IMR-90 (cell line): ENCODE results near the gene HPS6. TPM values are rescaled to one million over a fixed set of nuclear protein-coding genes. Genes with fewer than 3 reads are reported as not detected.

Source experiments
- ATAC-seq: fragments of 200-7000 bp; cut with Tn5 transposase; 2 replicates; pipeline ENCODE4 v1.9.1; 2020; ENCODE audit warnings: low read depth, mild to moderate bottlenecking, moderate library complexity
- BruUV-seq: library from RNA; stranded (reverse); fragments of 400-500 nt; replicated peaks from 2 replicates; lab custom pipeline; 2021; lab: Mats Ljungman, UMichigan
- CTCF ChIA-PET: fragments of 300-600 bp; formaldehyde crosslinking; extraction: SDS; loops from one replicate; lab custom pipeline; 2021; ENCODE audit warnings: antibody characterized with exemption; lab: Yijun Ruan, JAX
- POLR2A ChIA-PET: fragments of 300-600 bp; sonication (Branson Sonifier 250); formaldehyde crosslinking; loops from one replicate; lab custom pipeline; 2022; ENCODE audit warnings: antibody characterized with exemption; ENCODE audit not compliant: unreplicated experiment; lab: Charles Lee
- DNase-seq: peaks from one replicate; pipeline ENCODE4 v3.0.0; 2013
- H2AFZ ChIP-seq: replicated peaks from 2 replicates; pipeline ENCODE3; 2013; ENCODE audit warnings: low read length, mild to moderate bottlenecking; ENCODE audit not compliant: poor library complexity
- H2AK5ac ChIP-seq: 2 replicates; pipeline ENCODE4 v1.6.1; 2013; ENCODE audit warnings: low read depth, low read length, inconsistent platforms
- H2AK9ac ChIP-seq: replicated peaks from 2 replicates; pipeline ENCODE3; 2013; ENCODE audit warnings: mild to moderate bottlenecking, low read depth, low read length, moderate library complexity; ENCODE audit not compliant: poor library complexity
- H2BK120ac ChIP-seq: 2 replicates; pipeline ENCODE4 v1.6.1; 2013; ENCODE audit warnings: low read depth, low read length, inconsistent platforms
- H2BK15ac ChIP-seq: 3 replicates; pipeline ENCODE4 v1.6.1; 2013; ENCODE audit warnings: low read depth, low read length, inconsistent platforms
- H2BK20ac ChIP-seq: 2 replicates; pipeline ENCODE4 v1.6.1; 2013; ENCODE audit warnings: low read depth, mild to moderate bottlenecking, inconsistent platforms, low read length, moderate library complexity
- H2BK5ac ChIP-seq: 2 replicates; pipeline ENCODE4 v1.6.1; 2013; ENCODE audit warnings: mild to moderate bottlenecking, low read depth, low read length, inconsistent platforms; ENCODE audit not compliant: poor library complexity, severe bottlenecking
- H3K14ac ChIP-seq: replicated peaks from 2 replicates; pipeline ENCODE4 v1.6.1; 2013; ENCODE audit warnings: low read depth, low read length, inconsistent platforms
- H3K18ac ChIP-seq: 2 replicates; pipeline ENCODE4 v1.6.1; 2013; ENCODE audit warnings: low read depth, low read length, control low read depth
- H3K23ac ChIP-seq: 2 replicates; pipeline ENCODE4 v1.6.1; 2013; ENCODE audit warnings: low read depth, low read length, inconsistent platforms
- H3K27ac ChIP-seq: 2 replicates; pipeline ENCODE4 v1.5.1; 2013; ENCODE audit warnings: mild to moderate bottlenecking, control low read depth, low read length; ENCODE audit not compliant: insufficient read depth
- H3K27me3 ChIP-seq: 2 replicates; pipeline ENCODE4 v1.6.1; 2013; ENCODE audit warnings: low read length; ENCODE audit not compliant: control insufficient read depth, insufficient read depth
- H3K36me3 ChIP-seq: 2 replicates; pipeline ENCODE4 v1.6.1; 2013; ENCODE audit warnings: low read length, mixed read lengths; ENCODE audit not compliant: control insufficient read depth, insufficient read depth
- H3K4ac ChIP-seq: 2 replicates; pipeline ENCODE4 v1.6.1; 2013; ENCODE audit warnings: low read depth, low read length, inconsistent platforms
- H3K4me1 ChIP-seq: 2 replicates; pipeline ENCODE4 v1.6.1; 2013; ENCODE audit warnings: low read length, mixed read lengths; ENCODE audit not compliant: control insufficient read depth, insufficient read depth
- H3K4me2 ChIP-seq: 2 replicates; pipeline ENCODE4 v1.6.1; 2013; ENCODE audit warnings: low read depth, mild to moderate bottlenecking, control low read depth, low read length, moderate library complexity
- H3K4me3 ChIP-seq: 2 replicates; pipeline ENCODE4 v1.5.1; 2013; ENCODE audit warnings: low read depth, mild to moderate bottlenecking, control low read depth, low read length, moderate library complexity; ENCODE audit not compliant: insufficient read depth
- H3K56ac ChIP-seq: 2 replicates; pipeline ENCODE4 v1.6.1; 2013; ENCODE audit warnings: low read length, inconsistent platforms; ENCODE audit not compliant: insufficient read depth; ENCODE audit errors: extremely low read depth
- H3K79me1 ChIP-seq, 2 experiments: 2 replicates each; pipeline ENCODE4 v1.6.1; 2013; ENCODE audit warnings: low read length in 2 of 2, inconsistent platforms in 1 of 2, low read depth in 1 of 2
- H3K9ac ChIP-seq: 2 replicates; pipeline ENCODE4 v1.6.1; 2013; ENCODE audit warnings: low read depth, low read length, control low read depth
- H3K9me1 ChIP-seq: 2 replicates; pipeline ENCODE4 v1.6.1; 2013; ENCODE audit warnings: low read length, inconsistent platforms; ENCODE audit not compliant: insufficient read depth
- H3K9me3 ChIP-seq: 2 replicates; pipeline ENCODE4 v1.6.1; 2013; ENCODE audit warnings: low read length; ENCODE audit not compliant: control insufficient read depth, insufficient read depth
- H4K20me1 ChIP-seq: 2 replicates; pipeline ENCODE4 v1.6.1; 2013; ENCODE audit warnings: low read length, inconsistent platforms; ENCODE audit not compliant: insufficient read depth
- H4K5ac ChIP-seq: 2 replicates; pipeline ENCODE4 v1.6.1; 2013; ENCODE audit warnings: mild to moderate bottlenecking, low read depth, low read length, control low read depth
- H4K8ac ChIP-seq, 2 experiments: 2 replicates each; pipeline ENCODE4 v1.6.1; 2013; ENCODE audit warnings: low read depth in 2 of 2, low read length in 2 of 2, control low read depth in 1 of 2, inconsistent platforms in 1 of 2
- H4K91ac ChIP-seq: 2 replicates; pipeline ENCODE4 v1.6.1; 2013; ENCODE audit warnings: low read depth, low read length, inconsistent platforms; ENCODE audit not compliant: insufficient read depth
- BHLHE40 ChIP-seq: fragments of 150-350 bp; IDR thresholded peaks from 2 replicates; pipeline ENCODE4 v1.6.1; 2016; ENCODE audit warnings: mild to moderate bottlenecking, low read depth, low read length
- CHD1 ChIP-seq: IDR thresholded peaks from 2 replicates; pipeline ENCODE4 v1.6.1; 2012; ENCODE audit warnings: low read depth, low read length, improper control_type of control experiment
- FOS ChIP-seq: fragments of 150-350 bp; IDR thresholded peaks from 2 replicates; pipeline ENCODE4 v1.6.1; 2016; ENCODE audit warnings: low read depth, low read length
- MAFK ChIP-seq: IDR thresholded peaks from 2 replicates; pipeline ENCODE4 v1.6.1; 2012; ENCODE audit warnings: low read depth, low read length, improper control_type of control experiment
- MAZ ChIP-seq: IDR thresholded peaks from 2 replicates; pipeline ENCODE4 v1.6.1; 2012; ENCODE audit warnings: low read depth, mild to moderate bottlenecking, low read length, improper control_type of control experiment, moderate library complexity, borderline replicate concordance
- MXI1 ChIP-seq: IDR thresholded peaks from 2 replicates; pipeline ENCODE4 v1.6.1; 2012; ENCODE audit warnings: low read depth, mild to moderate bottlenecking, low read length, moderate library complexity, borderline replicate concordance
- NFE2L2 ChIP-seq: fragments of 150-350 bp; IDR thresholded peaks from 2 replicates; pipeline ENCODE4 v1.6.1; 2016; ENCODE audit warnings: low read depth, mild to moderate bottlenecking, low read length
- POLR2A ChIP-seq: IDR thresholded peaks from 2 replicates; pipeline ENCODE4 v1.6.1; 2012; ENCODE audit warnings: mild to moderate bottlenecking, low read depth, low read length
- RCOR1 ChIP-seq: IDR thresholded peaks from 2 replicates; pipeline ENCODE4 v1.6.1; 2012; ENCODE audit warnings: mild to moderate bottlenecking, low read length, improper control_type of control experiment; ENCODE audit not compliant: insufficient replicate concordance
- RFX5 ChIP-seq: IDR thresholded peaks from 2 replicates; pipeline ENCODE4 v1.8.0; 2012; ENCODE audit warnings: low read depth, mild to moderate bottlenecking, low read length, moderate library complexity
- WGBS, 2 experiments: methylation state at CpG; one replicate each; pipeline versions ENCODE4 v1.1.5 to v1.1.7; 2013; ENCODE audit warnings: missing lambda C conversion rate in 2 of 2; ENCODE audit not compliant: insufficient read length in 1 of 2; ENCODE audit errors: extremely low coverage in 2 of 2; 5-methylcytosine and 5-hydroxymethylcytosine counted together
- dilution Hi-C: fragments of 300-500 bp; cut with HindIII; formaldehyde crosslinking; loops from one replicate; pipeline ENCODE4 v1.14.3; 2018; ENCODE audit warnings: low sequenced_read_pairs; ENCODE audit not compliant: unreplicated experiment
- in situ Hi-C: fragments of 300-500 bp; cut with MboI; formaldehyde crosslinking; loops from 3 replicates; pipeline ENCODE4 v1.14.3; 2019; ENCODE audit warnings: low sequenced_read_pairs, inconsistent platforms, mixed read lengths
- intact Hi-C: fragments of 100-400 bp; cut with micrococcal nuclease; formaldehyde crosslinking; loops from 2 replicates; pipeline ENCODE4 v1.10.0; 2022
- polyA plus RNA-seq, 3 experiments: library from polyadenylated mRNA; depleted of rRNA; stranded (reverse); fragments of >200 nt; gene quantifications; 2 replicates each; pipeline ENCODE4 v1.2.3, GENCODE V29; 2012; ENCODE audit warnings: low replicate concordance in 1 of 3
- total RNA-seq: library from RNA; depleted of rRNA; stranded (reverse); fragments of >200 nt; gene quantifications from 2 replicates; pipeline ENCODE4 v1.2.3, GENCODE V29; 2012
- TF ChIP-seq, protein P1 (sequence below): conservative IDR thresholded peaks from 2 replicates; pipeline ENCODE4 v1.5.1; 2012; ENCODE audit warnings: mild to moderate bottlenecking, low read depth, low read length, improper control_type of control experiment
- TF ChIP-seq, protein P2 (sequence below): fragments of 150-350 bp; IDR thresholded peaks from 2 replicates; pipeline ENCODE4 v1.6.1; 2016; ENCODE audit warnings: low read depth, mild to moderate bottlenecking, low read length, moderate library complexity, borderline replicate concordance
- TF ChIP-seq, protein P3 (sequence below): fragments of 150-350 bp; IDR thresholded peaks from 2 replicates; pipeline ENCODE4 v1.6.1; 2017; ENCODE audit warnings: mild to moderate bottlenecking, antibody characterized with exemption, low read length, low read depth

Gene HPS6
- total and polyA plus RNA-seq, 2 of the 4 experiments (the other 2 are of a cell fraction), result 10.5 to 23.1 TPM

DNA sequence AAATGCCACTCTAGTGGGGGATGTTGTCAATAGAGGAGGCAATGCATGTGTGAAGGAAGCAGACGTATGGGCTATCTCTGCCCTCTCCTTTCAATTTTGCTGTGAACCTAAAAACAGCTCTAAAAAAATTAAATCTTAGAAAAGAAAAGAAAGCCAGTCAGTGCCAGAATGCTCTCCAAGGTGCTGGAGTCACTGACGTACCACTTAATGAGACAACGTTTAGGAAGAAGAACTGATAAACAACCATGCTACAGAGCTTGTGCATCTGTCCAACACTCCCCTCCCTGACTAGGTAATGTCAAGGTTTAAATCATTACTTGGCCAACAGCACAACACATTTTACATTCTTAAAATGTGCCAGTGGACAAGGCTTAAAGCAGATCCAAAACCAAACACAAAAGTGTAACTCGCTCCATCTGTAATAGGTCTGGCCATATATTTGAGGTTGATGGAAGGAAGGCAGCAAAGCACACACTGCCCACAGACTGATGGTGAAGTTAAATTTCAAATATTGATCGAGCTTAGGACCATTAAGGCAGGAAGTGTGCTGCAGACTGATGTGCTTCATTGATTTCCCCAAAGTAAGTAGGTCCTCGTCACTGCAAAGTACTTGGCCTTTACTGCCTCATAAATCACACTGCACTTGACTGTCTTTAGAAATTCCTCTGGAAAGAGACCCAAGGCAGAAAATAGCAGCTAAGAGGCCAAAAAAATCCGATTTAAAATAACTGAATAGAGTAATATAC, 24.7 kb upstream of the HPS6 start (continued):
- no peak for TF ChIP-seq RFX5

DNA sequence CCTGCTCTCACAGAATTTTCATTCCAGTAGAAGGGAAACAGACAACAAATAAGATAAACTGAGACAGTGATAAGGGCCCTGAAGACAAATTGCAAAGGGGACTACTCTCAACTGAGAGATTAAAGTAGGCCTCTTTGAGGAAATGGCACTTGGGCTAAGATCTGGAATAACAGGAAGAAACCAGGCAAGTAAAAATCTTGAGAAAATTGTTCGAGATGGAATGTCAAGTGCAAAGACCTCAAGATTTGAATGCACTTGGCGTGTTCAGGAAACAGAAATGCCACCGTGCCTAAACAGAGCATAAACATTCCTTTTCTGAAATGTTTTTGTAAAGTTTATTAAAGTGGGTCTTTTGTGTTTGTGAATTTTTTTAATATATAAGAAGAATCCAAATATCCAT, 19.9 kb upstream of the HPS6 start:
- no peak overlapping the region for H3K4me3 ChIP-seq
- no peak overlapping the region for H2BK15ac ChIP-seq
- intact Hi-C loops (no loop called here), dilution Hi-C loops (no loop called here), in situ Hi-C loops (no loop called here)
- no peak overlapping the region for H3K9ac ChIP-seq
- H3K27me3 ChIP-seq, result no peaks in the 10 kb centered on the region
- no peak overlapping the region for H4K5ac ChIP-seq
- no peak overlapping the region for H4K91ac ChIP-seq
- H3K18ac ChIP-seq, result no peak overlapping the region
- no peak overlapping the region for H2BK120ac ChIP-seq
- H3K27ac ChIP-seq, result no peak overlapping the region
- H3K14ac ChIP-seq, result no peak overlapping the region
- H3K9me3 ChIP-seq, result no peaks in the 10 kb centered on the region
- H3K79me1 ChIP-seq, result peaks cover 22 to 64% of the 10 kb centered on the region in 2 experiments
- H2AFZ ChIP-seq, result no peak overlapping the region
- ChIA-PET POLR2A (no interaction called here), CTCF (no interaction called here)
- no peak for DNase-seq
- no peak overlapping the region for H2BK5ac ChIP-seq
- no peak overlapping the region for H3K4me2 ChIP-seq
- no peak overlapping the region for H2AK9ac ChIP-seq
- no peak for ATAC-seq
- H3K9me1 ChIP-seq, result peaks cover 4% of the 10 kb centered on the region; the same call in 1 of the 2 replicates
- no peak overlapping the region for H3K23ac ChIP-seq
- H4K20me1 ChIP-seq, result peaks cover 45% of the 10 kb centered on the region
- 80% methylated on average over 1 of the region's 3 CpGs; no CpG with 5 or more reads in 1 of the 2 experiments for WGBS, 2 experiments
- BruUV-seq, result no TSS peak
- H3K36me3 ChIP-seq, result no peaks in the 10 kb centered on the region
- no peak overlapping the region for H2BK20ac ChIP-seq
- H4K8ac ChIP-seq, result no peak overlapping the region
- H3K56ac ChIP-seq, result no peak overlapping the region
- no peak overlapping the region for H2AK5ac ChIP-seq
- H3K4me1 ChIP-seq, result peaks cover 2% of the 10 kb centered on the region; the same call in 1 of the 2 replicates
- H3K4ac ChIP-seq, result no peak overlapping the region
- TF ChIP-seq MAFK (no peak), FOS (no peak), MXI1 (no peak), POLR2A (no peak), NFE2L2 (no peak), RCOR1 (no peak), CHD1 (no peak), RFX5 (no peak), BHLHE40 (no peak), MAZ (no peak)
- TF ChIP-seq, protein P1, sequence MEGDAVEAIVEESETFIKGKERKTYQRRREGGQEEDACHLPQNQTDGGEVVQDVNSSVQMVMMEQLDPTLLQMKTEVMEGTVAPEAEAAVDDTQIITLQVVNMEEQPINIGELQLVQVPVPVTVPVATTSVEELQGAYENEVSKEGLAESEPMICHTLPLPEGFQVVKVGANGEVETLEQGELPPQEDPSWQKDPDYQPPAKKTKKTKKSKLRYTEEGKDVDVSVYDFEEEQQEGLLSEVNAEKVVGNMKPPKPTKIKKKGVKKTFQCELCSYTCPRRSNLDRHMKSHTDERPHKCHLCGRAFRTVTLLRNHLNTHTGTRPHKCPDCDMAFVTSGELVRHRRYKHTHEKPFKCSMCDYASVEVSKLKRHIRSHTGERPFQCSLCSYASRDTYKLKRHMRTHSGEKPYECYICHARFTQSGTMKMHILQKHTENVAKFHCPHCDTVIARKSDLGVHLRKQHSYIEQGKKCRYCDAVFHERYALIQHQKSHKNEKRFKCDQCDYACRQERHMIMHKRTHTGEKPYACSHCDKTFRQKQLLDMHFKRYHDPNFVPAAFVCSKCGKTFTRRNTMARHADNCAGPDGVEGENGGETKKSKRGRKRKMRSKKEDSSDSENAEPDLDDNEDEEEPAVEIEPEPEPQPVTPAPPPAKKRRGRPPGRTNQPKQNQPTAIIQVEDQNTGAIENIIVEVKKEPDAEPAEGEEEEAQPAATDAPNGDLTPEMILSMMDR, result no peak
- TF ChIP-seq, protein P2, sequence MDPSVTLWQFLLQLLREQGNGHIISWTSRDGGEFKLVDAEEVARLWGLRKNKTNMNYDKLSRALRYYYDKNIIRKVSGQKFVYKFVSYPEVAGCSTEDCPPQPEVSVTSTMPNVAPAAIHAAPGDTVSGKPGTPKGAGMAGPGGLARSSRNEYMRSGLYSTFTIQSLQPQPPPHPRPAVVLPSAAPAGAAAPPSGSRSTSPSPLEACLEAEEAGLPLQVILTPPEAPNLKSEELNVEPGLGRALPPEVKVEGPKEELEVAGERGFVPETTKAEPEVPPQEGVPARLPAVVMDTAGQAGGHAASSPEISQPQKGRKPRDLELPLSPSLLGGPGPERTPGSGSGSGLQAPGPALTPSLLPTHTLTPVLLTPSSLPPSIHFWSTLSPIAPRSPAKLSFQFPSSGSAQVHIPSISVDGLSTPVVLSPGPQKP, result no peak
- TF ChIP-seq, protein P3, sequence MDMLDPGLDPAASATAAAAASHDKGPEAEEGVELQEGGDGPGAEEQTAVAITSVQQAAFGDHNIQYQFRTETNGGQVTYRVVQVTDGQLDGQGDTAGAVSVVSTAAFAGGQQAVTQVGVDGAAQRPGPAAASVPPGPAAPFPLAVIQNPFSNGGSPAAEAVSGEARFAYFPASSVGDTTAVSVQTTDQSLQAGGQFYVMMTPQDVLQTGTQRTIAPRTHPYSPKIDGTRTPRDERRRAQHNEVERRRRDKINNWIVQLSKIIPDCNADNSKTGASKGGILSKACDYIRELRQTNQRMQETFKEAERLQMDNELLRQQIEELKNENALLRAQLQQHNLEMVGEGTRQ, result no peak
